Type B pancreatic cell (in vitro differentiated cells): ENCODE results near the gene RHBDL2. TPM values are rescaled to one million over a fixed set of nuclear protein-coding genes. Genes with fewer than 3 reads are reported as not detected.
A peak's percentile ranks its signal among the peaks of the same experiment; 100 is the strongest.
"Not testable (repeated sequence)": the region's sequence is repeated elsewhere in the genome, so short reads cannot be mapped to it uniquely, and the experiment has no call there.

Experiments
- DNase-seq: peaks from one replicate; pipeline ENCODE4 v3.0.0; 2021; ENCODE audit warnings: mixed read lengths; ENCODE audit not compliant: unreplicated experiment; ENCODE audit errors: extremely low spot score
- H3K27ac Mint-ChIP-seq: 2 replicates; pipeline ENCODE4 v1.8.0; 2021; ENCODE audit warnings: mild to moderate bottlenecking, mixed read lengths
- H3K27me3 Mint-ChIP-seq: 2 replicates; pipeline ENCODE4 v1.8.0; 2021; ENCODE audit warnings: mixed read lengths
- H3K36me3 Mint-ChIP-seq: 2 replicates; pipeline ENCODE4 v1.8.0; 2021; ENCODE audit warnings: mixed read lengths
- H3K4me1 Mint-ChIP-seq: one replicate; pipeline ENCODE4 v1.8.0; 2021; ENCODE audit warnings: mixed read lengths; ENCODE audit not compliant: unreplicated experiment
- H3K4me3 Mint-ChIP-seq: 2 replicates; pipeline ENCODE4 v1.8.0; 2021; ENCODE audit warnings: mild to moderate bottlenecking, mixed read lengths
- H3K9me3 Mint-ChIP-seq: 2 replicates; pipeline ENCODE4 v1.8.0; 2021; ENCODE audit warnings: mixed read lengths
- CTCF ChIP-seq: fragments of 200-600 bp; sonication (generic); conservative IDR thresholded peaks from 2 replicates; pipeline ENCODE4 v1.5.0; 2021; ENCODE audit warnings: antibody characterized with exemption, mild to moderate bottlenecking
- long read RNA-seq: library from polyadenylated mRNA; unstranded; transcript quantifications from one replicate; pipeline ENCODE4 v2.0.0, GENCODE V29; 2020
- total RNA-seq: library from RNA; stranded (reverse); gene quantifications from 2 replicates; pipeline ENCODE4 v1.2.1, GENCODE V29; 2021; ENCODE audit warnings: low replicate concordance

RHBDL2 gene
- total RNA-seq: 0.80 and 1.2 TPM in 2 replicates
- long read RNA-seq: 0 reads

GRCh38 chr1:38941527-38942019, at the start of gene RHBDL2:
Gene RHBDL2, minus strand, starts transcription at chr1:38941830. Its CDS starts 22,618 bp downstream, at chr1:38919212.
- Mint-ChIP-seq H3K4me1 (no peaks in the 10 kb centered on the region), H3K27me3 (no peaks in the 10 kb centered on the region), H3K36me3 (no peaks in the 10 kb centered on the region), H3K9me3 (no peaks in the 10 kb centered on the region), H3K4me3 (no peak within 1 kb of the TSS), H3K27ac (no peak within 1 kb of the TSS)
- no peak for TF ChIP-seq CTCF
- no peak for DNase-seq

- peak within 1 kb of the TSS; percentile 81 for H3K27ac Mint-ChIP-seq
- H3K9me3 Mint-ChIP-seq: no peaks in the 10 kb centered on the region
- H3K4me3 Mint-ChIP-seq: peak within 1 kb of the TSS; percentile 92
- peak; percentile 99 for DNase-seq
- no peak for TF ChIP-seq CTCF
- H3K27me3 Mint-ChIP-seq: no peaks in the 10 kb centered on the region
- H3K36me3 Mint-ChIP-seq: peaks cover 19% of the 10 kb centered on the region
- H3K4me1 Mint-ChIP-seq: peaks cover 26% of the 10 kb centered on the region
These were observed 49.4 kb upstream of the RHBDL2 start, which contains the start of gene AKIRIN1 for GRCh38 chr1:38990738-38991637. Gene AKIRIN1, plus strand, starts transcription at chr1:38991276. Its CDS starts 105 bp downstream, at chr1:38991381.

DNA sequence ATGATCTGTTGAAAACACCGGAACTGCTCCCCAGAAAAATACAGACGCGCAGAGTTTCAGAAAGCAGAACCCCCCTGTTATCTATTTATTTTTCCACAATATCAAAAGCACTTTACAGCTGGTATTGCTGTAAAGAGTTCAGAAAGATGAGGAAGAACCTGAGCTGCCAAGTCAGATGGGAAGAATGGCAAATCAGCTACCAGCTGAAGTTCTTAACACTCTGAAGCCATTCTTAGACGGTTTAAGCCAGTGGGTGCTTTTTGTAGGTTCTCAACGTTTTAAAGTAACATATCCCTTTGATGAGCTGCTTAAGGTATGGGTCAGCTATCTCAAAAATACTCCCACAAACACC, 48.7 kb upstream of the RHBDL2 start:
- Mint-ChIP-seq H3K36me3 (peaks cover 16% of the 10 kb centered on the region), H3K4me1 (peaks cover 28% of the 10 kb centered on the region), H3K27me3 (no peaks in the 10 kb centered on the region), H3K9me3 (no peaks in the 10 kb centered on the region), H3K27ac (peak overlapping the region; percentile 81), H3K4me3 (peak overlapping the region; percentile 80)
- no peak for TF ChIP-seq CTCF
- DNase-seq: no peak

DNA sequence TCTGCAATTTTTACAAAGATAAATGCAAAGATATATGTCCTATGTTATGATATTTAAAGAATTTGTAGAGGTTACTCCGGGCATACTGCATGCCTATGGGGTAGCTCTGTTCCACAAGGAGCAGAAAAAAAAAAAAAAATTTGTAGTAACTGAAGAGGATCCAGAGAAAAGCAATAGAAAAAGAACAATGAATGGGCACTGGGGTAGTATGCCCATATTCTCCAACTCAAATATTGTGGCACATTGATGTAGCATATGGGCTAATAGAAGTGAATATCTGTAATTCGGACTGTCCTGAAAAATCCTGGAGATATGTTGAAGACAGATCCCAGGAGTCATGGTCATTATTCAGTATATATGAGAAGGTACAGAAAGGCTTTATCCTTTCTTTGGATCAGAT, 48.3 kb upstream of the RHBDL2 start:
- no peak for TF ChIP-seq CTCF
- peaks cover 13% of the 10 kb centered on the region for H3K36me3 Mint-ChIP-seq
- DNase-seq: no peak
- no peaks in the 10 kb centered on the region for H3K9me3 Mint-ChIP-seq
- peaks cover 25% of the 10 kb centered on the region for H3K4me1 Mint-ChIP-seq
- H3K27me3 Mint-ChIP-seq: no peaks in the 10 kb centered on the region
- H3K27ac Mint-ChIP-seq: peak overlapping the region; percentile 81
- H3K4me3 Mint-ChIP-seq: peak overlapping the region; percentile 80

DNA sequence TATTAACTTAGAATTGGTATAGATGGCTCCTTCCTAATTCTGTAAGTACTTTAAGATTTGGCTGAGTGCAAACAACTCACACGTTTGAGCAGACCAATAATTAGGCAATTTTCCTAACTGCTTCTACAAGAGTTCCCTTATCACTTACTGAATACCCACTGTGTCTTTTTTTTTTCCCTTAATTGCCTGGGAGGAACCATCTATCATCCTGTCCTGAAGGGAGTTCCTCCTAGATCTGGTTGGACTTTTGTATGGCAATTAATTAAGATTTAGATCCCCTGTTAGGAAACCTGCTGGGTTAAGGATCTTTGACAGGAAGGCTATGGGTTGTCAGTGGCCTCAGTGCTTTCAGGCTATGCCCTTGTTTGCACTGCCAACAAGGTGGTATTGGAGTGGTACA, 37.8 kb upstream of the RHBDL2 start:
- H3K27ac Mint-ChIP-seq, H3K36me3 Mint-ChIP-seq, H3K9me3 Mint-ChIP-seq, H3K4me3 Mint-ChIP-seq, H3K27me3 Mint-ChIP-seq, DNase-seq, H3K4me1 Mint-ChIP-seq: not testable (repeated sequence)

GRCh38 chr1:38978245-38978542, 36.6 kb upstream of the RHBDL2 start:
- not testable (repeated sequence) for H3K9me3 Mint-ChIP-seq, DNase-seq, H3K4me1 Mint-ChIP-seq, H3K27ac Mint-ChIP-seq, H3K4me3 Mint-ChIP-seq, H3K36me3 Mint-ChIP-seq, H3K27me3 Mint-ChIP-seq

- H3K36me3 Mint-ChIP-seq, H3K27ac Mint-ChIP-seq, H3K4me1 Mint-ChIP-seq, H3K9me3 Mint-ChIP-seq, H3K4me3 Mint-ChIP-seq, DNase-seq, H3K27me3 Mint-ChIP-seq: not testable (repeated sequence)
These were observed 36.0 kb upstream of the RHBDL2 start for GRCh38 chr1:38977399-38978244.
